ENCODE results near the gene CNNM2. TPM values are rescaled to one million over a fixed set of nuclear protein-coding genes. Genes with fewer than 3 reads are reported as not detected.
A peak's percentile ranks its signal among the peaks of the same experiment; 100 is the strongest.
"Not testable (repeated sequence)": the region's sequence is repeated elsewhere in the genome, so short reads cannot be mapped to it uniquely, and the experiment has no call there.

CNNM2 gene
- total RNA-seq, 2 donors from 2014 or later = 3.7 to 3.9 TPM

DNA sequence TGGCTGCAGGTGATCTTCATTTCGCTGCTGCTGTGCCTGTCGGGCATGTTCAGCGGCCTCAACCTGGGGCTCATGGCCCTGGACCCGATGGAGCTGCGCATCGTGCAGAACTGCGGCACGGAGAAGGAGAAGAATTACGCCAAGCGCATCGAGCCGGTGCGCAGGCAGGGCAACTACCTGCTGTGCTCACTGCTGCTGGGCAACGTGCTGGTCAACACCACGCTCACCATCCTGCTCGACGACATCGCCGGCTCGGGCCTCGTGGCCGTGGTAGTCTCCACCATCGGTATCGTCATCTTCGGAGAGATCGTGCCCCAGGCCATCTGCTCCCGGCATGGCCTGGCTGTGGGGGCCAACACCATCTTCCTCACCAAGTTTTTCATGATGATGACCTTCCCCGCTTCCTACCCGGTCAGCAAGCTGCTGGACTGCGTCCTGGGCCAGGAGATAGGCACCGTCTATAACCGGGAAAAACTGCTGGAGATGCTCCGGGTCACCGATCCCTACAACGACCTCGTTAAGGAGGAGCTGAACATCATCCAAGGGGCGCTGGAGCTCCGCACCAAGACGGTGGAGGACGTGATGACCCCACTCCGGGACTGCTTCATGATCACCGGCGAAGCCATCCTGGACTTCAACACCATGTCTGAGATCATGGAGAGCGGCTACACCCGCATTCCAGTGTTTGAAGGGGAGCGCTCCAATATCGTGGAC, 1.3 kb downstream of the CNNM2 start:
- intact Hi-C loops (cut with DNase I) = loop anchor here in 1 of 2 donors (2.0 to 5.0 kb wide), 2 partner anchors 148 to 325 kb away; partner anchors contain the start of gene RPEL1
- ATAC-seq = no peak
- DNase-seq = no peak

DNA sequence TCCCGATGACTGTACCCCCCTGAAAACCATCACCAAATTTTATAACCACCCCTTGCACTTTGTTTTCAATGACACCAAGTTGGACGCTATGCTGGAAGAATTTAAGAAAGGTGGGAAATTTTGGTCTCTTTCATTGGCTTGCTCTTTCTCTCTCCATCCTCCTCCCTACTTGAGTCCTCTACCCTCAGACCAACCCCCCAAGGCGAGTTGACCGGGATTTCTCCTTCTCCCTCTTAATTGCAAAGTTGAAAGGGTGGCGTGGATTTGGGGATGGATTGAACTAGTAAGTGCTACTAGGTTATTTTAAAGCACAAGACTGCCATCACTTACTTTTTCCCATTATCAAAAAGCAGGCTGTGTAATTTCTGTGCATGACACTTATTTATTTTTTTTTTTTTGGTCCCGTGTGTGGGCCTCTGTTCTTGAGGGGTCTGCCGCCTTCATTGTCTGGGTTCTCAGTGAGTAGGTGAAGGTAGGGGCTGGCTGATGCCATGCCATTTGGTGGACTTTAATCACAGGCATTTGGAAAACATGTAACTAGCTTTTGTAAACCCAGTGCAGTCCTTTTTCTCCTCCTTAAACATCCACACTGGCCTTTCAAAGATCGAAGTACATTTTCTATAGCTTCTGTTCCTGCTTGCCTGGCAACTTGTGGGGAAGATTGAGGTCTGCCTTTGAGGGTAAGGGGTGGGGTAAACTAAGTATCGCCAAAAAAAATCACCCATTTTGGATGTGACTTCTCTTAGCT, 2.1 kb downstream of the CNNM2 start:
- ATAC-seq (no peak), DNase-seq (no peak)
- intact Hi-C loops (cut with DNase I) = loop anchor here in 1 of 2 donors (2.0 to 5.0 kb wide), 2 partner anchors 147 to 325 kb away; partner anchors contain the start of gene RPEL1

- ATAC-seq (no peak), DNase-seq (no peak)
- intact Hi-C loops (cut with DNase I) = no loop called here
These were observed 5.5 kb downstream of the CNNM2 start for GRCh38 chr10:102923601-102924000.

GRCh38 chr10:102926842-102927241, 8.7 kb downstream of the CNNM2 start:
- DNase-seq (no peak), ATAC-seq (no peak)
- intact Hi-C loops (cut with DNase I) = no loop called here

- DNase-seq = no peak
- intact Hi-C loops (cut with DNase I) = no loop called here
These were observed 9.4 kb downstream of the CNNM2 start for GRCh38 chr10:102927311-102928010.

GRCh38 chr10:102928442-102928841, 10.3 kb downstream of the CNNM2 start:
- ATAC-seq; DNase-seq; intact Hi-C loops (cut with DNase I): not testable (repeated sequence)

More at GRCh38 chr10:102927311-102928010, 9.4 kb downstream of the CNNM2 start:
- no peak for ATAC-seq

DNA sequence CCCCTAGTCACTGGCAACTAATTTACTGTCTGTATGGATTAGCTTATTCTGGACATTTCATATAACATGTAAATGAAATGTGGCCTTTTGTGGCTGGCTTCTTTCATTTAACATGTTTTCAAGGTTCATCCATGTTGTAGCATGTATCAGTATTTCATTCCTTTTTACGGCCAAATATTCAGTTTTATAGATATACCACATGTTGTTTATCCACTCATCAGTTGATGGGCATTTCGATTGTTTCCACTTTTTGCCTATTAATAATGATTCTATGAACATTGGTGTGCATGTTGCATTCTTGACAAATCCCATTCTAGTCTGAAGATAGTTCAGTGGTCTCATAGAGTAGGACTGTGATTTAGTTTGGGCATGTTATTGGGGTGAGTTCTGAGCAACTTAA, 12.6 kb downstream of the CNNM2 start:
- ATAC-seq (no peak), DNase-seq (no peak)
- intact Hi-C loops (cut with DNase I) = no loop called here

DNA sequence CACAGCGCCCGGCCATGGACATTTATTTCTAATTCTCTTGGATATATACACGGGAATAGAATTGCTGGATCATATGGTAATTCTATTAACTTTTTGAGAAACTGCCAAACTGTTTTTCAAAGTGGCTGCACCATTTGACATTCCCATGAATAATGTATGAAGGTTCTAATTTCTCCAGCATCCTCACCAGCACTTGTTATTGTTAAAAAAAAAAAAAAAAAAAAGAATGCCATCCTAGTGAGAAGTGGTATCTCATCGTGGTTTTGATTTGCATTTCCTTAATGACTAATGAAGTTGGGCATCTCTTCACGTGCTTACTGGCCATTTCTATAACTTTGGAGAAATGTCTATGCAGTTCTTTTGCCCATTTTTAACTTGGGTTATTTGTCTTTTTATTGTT, 13.5 kb downstream of the CNNM2 start:
- DNase-seq = no peak
- no peak for ATAC-seq
- intact Hi-C loops (cut with DNase I) = no loop called here

DNA sequence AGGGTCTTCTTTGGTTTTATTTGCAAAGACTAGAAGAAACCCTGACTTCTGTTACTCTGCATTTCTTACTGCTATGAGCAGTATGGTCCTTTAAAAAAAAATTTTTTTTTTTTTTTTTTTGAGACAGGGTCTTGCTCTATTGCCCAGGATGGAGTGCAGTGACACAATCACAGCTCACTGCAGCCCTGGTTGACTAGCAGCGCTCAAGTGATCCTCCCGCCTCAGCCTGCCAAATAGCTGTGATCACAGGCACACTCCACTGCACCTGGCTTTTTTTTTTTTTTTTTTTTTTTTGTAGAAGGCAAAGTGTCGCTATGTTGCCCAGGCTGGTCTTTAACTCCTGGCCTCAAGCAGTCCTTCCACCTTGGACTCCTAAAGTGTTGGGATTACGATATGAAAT, 17.4 kb downstream of the CNNM2 start:
- intact Hi-C loops (cut with DNase I) = no loop called here
- ATAC-seq (no peak), DNase-seq (no peak)

- intact Hi-C loops (cut with DNase I) = no loop called here
- peak in 1 of 2 donors; percentile 27 for ATAC-seq
- no peak for DNase-seq
These were observed 18.0 kb downstream of the CNNM2 start for GRCh38 chr10:102935939-102936605.

GRCh38 chr10:102941401-102941800, 23.3 kb downstream of the CNNM2 start:
- ATAC-seq = no peak
- DNase-seq = no peak
- intact Hi-C loops (cut with DNase I) = no loop called here

- DNase-seq (no peak), ATAC-seq (no peak)
- intact Hi-C loops (cut with DNase I) = no loop called here
These were observed 27.4 kb downstream of the CNNM2 start for GRCh38 chr10:102945449-102945848.

- intact Hi-C loops (cut with DNase I) = no loop called here
- ATAC-seq (no peak), DNase-seq (no peak)
These were observed 27.9 kb downstream of the CNNM2 start for GRCh38 chr10:102945962-102946361.

GRCh38 chr10:102946992-102947391, 28.9 kb downstream of the CNNM2 start:
- ATAC-seq (no peak), DNase-seq (no peak)
- intact Hi-C loops (cut with DNase I) = no loop called here

DNA sequence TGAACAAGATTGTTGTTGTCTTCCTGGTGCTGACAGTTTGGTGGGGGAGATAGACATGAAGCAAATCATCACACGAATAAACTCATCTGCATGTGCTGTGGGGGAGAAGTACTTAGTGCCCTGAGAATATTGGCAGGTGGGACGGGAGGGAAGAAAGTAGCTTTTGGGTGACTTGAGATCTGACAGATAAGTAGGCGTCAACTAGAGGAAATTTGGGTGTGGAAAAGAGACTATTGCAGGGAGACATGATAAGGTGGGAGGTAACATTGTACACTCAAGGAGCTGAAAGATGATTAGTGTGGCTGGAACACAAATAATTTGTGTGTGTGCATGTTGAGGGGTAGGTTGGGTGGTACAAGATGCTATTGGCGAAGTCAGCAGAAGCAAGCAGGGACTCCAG, 30.1 kb downstream of the CNNM2 start:
- no peak for ATAC-seq
- intact Hi-C loops (cut with DNase I) = no loop called here
- no peak for DNase-seq

- DNase-seq (no peak), ATAC-seq (no peak)
- intact Hi-C loops (cut with DNase I) = no loop called here
These were observed 30.7 kb downstream of the CNNM2 start for GRCh38 chr10:102948786-102949185.

GRCh38 chr10:102949916-102950315, 31.8 kb downstream of the CNNM2 start:
- ATAC-seq (no peak), DNase-seq (no peak)
- intact Hi-C loops (cut with DNase I) = no loop called here

DNA sequence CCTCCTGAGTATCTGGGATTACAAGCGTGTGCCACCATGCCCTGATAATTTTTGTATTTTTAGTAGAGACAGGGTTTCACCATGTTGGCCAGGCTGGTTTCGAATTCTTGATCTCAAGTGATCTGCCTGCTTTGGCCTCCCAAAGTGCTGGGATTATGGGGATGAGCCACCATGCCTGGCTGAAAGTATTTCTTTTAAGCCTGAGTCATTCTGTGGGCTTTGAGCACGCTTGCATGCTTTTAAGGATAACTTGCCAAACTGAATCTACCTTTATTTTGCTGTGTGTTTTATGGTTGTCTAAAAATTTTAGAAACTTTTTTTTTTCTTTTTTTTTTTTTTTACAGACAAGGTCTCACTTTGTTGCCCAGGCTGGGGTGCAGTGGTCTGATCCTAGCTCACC, 33.2 kb downstream of the CNNM2 start:
- DNase-seq = no peak
- intact Hi-C loops (cut with DNase I) = no loop called here
- no peak for ATAC-seq

GRCh38 chr10:102959360-102959759, 41.3 kb downstream of the CNNM2 start:
- ATAC-seq (no peak), DNase-seq (no peak)
- intact Hi-C loops (cut with DNase I) = no loop called here

DNA sequence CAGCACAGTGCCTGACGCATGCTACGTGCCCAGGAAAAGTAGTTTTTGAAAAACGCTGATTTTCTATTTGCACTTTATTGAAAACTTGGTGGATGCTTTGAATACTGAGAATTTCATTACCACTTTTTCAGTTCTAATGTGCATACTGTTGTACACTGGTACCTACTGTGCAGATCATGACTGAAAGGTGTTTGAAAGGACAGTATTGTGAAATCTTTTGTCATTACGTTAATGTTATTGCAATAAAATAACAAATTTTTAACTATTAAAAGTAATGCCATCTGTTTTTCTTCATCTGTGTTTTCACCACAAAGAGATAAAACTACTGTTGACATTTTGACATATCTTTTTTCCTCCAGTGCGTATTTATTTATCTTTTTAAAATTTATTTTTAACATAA, 42.1 kb downstream of the CNNM2 start:
- intact Hi-C loops (cut with DNase I) = no loop called here
- no peak for ATAC-seq

More for the DNA sequence above, 42.1 kb downstream of the CNNM2 start:
- no peak for DNase-seq
